MM.1S (cell line): ENCODE measurements around the gene SELENBP1.

Experiments
- DNase-seq: peaks from one replicate; pipeline ENCODE4 v3.0.0-alpha.2; 2015
- H2AFZ ChIP-seq: fragments of 300-600 bp; sonication (generic); 2 replicates; pipeline ENCODE4 v1.6.0; 2016; ENCODE audit warnings: antibody characterized with exemption, low read length
- H3F3A ChIP-seq: fragments of 300-600 bp; sonication (generic); 2 replicates; pipeline ENCODE4 v1.6.1; 2016; ENCODE audit warnings: mild to moderate bottlenecking, antibody characterized with exemption, low read length, moderate library complexity, mixed read lengths; ENCODE audit not compliant: insufficient read depth
- H3K27ac ChIP-seq: fragments of 300-600 bp; sonication (generic); 2 replicates; pipeline ENCODE4 v1.5.1; 2016; ENCODE audit warnings: mild to moderate bottlenecking, low read length
- H3K27me3 ChIP-seq: fragments of 300-600 bp; sonication (generic); replicated peaks from 2 replicates; pipeline ENCODE4 v1.6.0; 2016; ENCODE audit warnings: low read length; ENCODE audit not compliant: insufficient read depth
- H3K36me3 ChIP-seq: fragments of 300-600 bp; sonication (generic); replicated peaks from 2 replicates; pipeline ENCODE4 v1.6.1; 2016; ENCODE audit warnings: mild to moderate bottlenecking, low read length, mixed read lengths; ENCODE audit not compliant: insufficient read depth
- H3K4me1 ChIP-seq: fragments of 300-600 bp; sonication (generic); 2 replicates; pipeline ENCODE4 v1.6.1; 2016; ENCODE audit warnings: low read length, mixed read lengths
- H3K4me2 ChIP-seq: fragments of 300-600 bp; sonication (generic); 2 replicates; pipeline ENCODE4 v1.6.0; 2016; ENCODE audit warnings: low read depth, low read length
- H3K4me3 ChIP-seq: fragments of 300-600 bp; sonication (generic); 2 replicates; pipeline ENCODE4 v1.5.1; 2016; ENCODE audit warnings: low read length, mixed read lengths
- H3K79me2 ChIP-seq: fragments of 300-600 bp; sonication (generic); 2 replicates; pipeline ENCODE4 v1.6.1; 2016; ENCODE audit warnings: mixed run types, low read length, mixed read lengths
- H3K9ac ChIP-seq: fragments of 300-600 bp; sonication (generic); 2 replicates; pipeline ENCODE4 v1.6.1; 2016; ENCODE audit warnings: low read length, mixed read lengths
- H3K9me2 ChIP-seq: fragments of 300-600 bp; sonication (generic); replicated peaks from 2 replicates; pipeline ENCODE4 v1.6.1; 2016; ENCODE audit warnings: mild to moderate bottlenecking, low read length, mixed read lengths; ENCODE audit not compliant: insufficient read depth
- H3K9me3 ChIP-seq: fragments of 300-600 bp; sonication (generic); replicated peaks from 2 replicates; pipeline ENCODE4 v1.6.1; 2016; ENCODE audit warnings: mild to moderate bottlenecking, low read length, mixed read lengths; ENCODE audit not compliant: insufficient read depth
- H4K20me1 ChIP-seq: fragments of 300-600 bp; sonication (generic); 2 replicates; pipeline ENCODE4 v1.6.1; 2016; ENCODE audit warnings: mild to moderate bottlenecking, low read length, moderate library complexity, mixed read lengths; ENCODE audit not compliant: insufficient read depth
- EZH2 ChIP-seq: fragments of 300-600 bp; sonication (generic); optimal IDR thresholded peaks from 2 replicates; pipeline ENCODE3; 2017; ENCODE audit warnings: low read depth, mild to moderate bottlenecking, antibody characterized with exemption, low read length, mixed read lengths
- EZH2phosphoT487 ChIP-seq: fragments of 300-600 bp; sonication (generic); IDR thresholded peaks from 2 replicates; pipeline ENCODE4 v1.6.1; 2018; ENCODE audit warnings: antibody characterized with exemption, low read length
- TF ChIP-seq, protein P1 (sequence below): fragments of 300-600 bp; sonication (generic); IDR thresholded peaks from 2 replicates; pipeline ENCODE4 v1.5.1; 2016; ENCODE audit warnings: antibody characterized with exemption, low read length, mixed read lengths

SELENBP1 gene

DNA sequence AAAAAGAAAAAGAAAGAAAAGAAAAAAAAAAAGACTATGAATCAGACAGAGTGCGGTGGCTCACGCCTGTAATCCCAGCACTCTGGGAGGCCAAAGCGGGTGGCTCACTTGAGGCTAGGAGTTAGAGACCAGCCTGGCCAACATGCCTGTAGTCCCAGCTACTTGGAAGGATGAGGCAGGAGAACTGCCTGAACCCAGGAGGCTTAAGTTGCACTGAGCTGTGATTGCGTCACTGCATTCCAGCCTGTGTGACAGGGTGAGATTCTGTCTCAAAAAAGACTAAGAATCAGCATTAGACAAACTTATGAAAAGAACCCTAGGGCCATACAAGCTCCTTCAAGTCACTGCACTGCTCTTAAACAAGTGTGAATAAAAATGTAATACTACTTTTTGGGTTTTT is 43.7 kb upstream of the SELENBP1 start:
- Histone ChIP-seq H3K4me2 (no peak overlapping the region), H3K9ac (no peak overlapping the region), H3K4me1 (no peaks in the 10 kb centered on the region), H4K20me1 (no peaks in the 10 kb centered on the region), H3K27me3 (no peaks in the 10 kb centered on the region), H3K79me2 (no peaks in the 10 kb centered on the region), H3K36me3 (peaks cover 13% of the 10 kb centered on the region; the same call in 1 of the 2 replicates), H2AFZ (no peak overlapping the region), H3F3A (peaks cover 3% of the 10 kb centered on the region; the same call in 1 of the 2 replicates), H3K9me3 (no peaks in the 10 kb centered on the region), H3K27ac (no peak overlapping the region), H3K4me3 (no peak overlapping the region), H3K9me2 (no peaks in the 10 kb centered on the region)
- DNase-seq = no peak
- TF ChIP-seq EZH2phosphoT487 = no peak
- TF ChIP-seq, protein P1, sequence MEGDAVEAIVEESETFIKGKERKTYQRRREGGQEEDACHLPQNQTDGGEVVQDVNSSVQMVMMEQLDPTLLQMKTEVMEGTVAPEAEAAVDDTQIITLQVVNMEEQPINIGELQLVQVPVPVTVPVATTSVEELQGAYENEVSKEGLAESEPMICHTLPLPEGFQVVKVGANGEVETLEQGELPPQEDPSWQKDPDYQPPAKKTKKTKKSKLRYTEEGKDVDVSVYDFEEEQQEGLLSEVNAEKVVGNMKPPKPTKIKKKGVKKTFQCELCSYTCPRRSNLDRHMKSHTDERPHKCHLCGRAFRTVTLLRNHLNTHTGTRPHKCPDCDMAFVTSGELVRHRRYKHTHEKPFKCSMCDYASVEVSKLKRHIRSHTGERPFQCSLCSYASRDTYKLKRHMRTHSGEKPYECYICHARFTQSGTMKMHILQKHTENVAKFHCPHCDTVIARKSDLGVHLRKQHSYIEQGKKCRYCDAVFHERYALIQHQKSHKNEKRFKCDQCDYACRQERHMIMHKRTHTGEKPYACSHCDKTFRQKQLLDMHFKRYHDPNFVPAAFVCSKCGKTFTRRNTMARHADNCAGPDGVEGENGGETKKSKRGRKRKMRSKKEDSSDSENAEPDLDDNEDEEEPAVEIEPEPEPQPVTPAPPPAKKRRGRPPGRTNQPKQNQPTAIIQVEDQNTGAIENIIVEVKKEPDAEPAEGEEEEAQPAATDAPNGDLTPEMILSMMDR = no peak
- no peak for TF ChIP-seq EZH2

DNA sequence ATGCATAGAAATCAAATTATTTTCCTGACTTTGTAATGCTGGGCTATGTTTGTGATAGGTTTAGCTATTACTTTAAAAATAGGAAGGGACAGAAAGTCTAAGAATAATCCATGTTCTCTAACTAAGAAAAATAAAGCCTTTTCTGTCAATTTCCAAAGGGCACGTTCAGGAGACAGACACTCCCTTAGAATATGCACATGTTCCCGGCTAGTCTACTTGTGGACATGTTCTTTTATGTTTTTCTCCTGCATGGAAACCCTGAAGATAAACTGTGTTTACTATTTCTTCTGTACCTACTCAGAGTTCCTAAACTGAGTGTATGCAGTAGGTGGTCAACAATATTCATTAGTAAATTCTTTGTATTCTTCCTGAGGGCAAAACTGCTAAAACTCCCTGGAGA is 39.4 kb upstream of the SELENBP1 start:
- H3K4me2 ChIP-seq = no peak overlapping the region
- H3K4me3 ChIP-seq = no peak overlapping the region
- H3K27me3 ChIP-seq = no peaks in the 10 kb centered on the region
- H3K36me3 ChIP-seq = peaks cover 13% of the 10 kb centered on the region; the same call in 1 of the 2 replicates
- no peaks in the 10 kb centered on the region for H3K4me1 ChIP-seq
- TF ChIP-seq EZH2 = no peak
- TF ChIP-seq, protein P1 = no peak
- TF ChIP-seq EZH2phosphoT487 = no peak
- no peaks in the 10 kb centered on the region for H3K9me2 ChIP-seq
- no peak overlapping the region for H2AFZ ChIP-seq
- H3K9ac ChIP-seq = no peak overlapping the region
- no peaks in the 10 kb centered on the region for H3K79me2 ChIP-seq
- no peak overlapping the region for H3K27ac ChIP-seq
- no peak for DNase-seq
- H3F3A ChIP-seq = peaks cover 4% of the 10 kb centered on the region; the same call in 1 of the 2 replicates
- no peaks in the 10 kb centered on the region for H3K9me3 ChIP-seq
- no peaks in the 10 kb centered on the region for H4K20me1 ChIP-seq

DNA sequence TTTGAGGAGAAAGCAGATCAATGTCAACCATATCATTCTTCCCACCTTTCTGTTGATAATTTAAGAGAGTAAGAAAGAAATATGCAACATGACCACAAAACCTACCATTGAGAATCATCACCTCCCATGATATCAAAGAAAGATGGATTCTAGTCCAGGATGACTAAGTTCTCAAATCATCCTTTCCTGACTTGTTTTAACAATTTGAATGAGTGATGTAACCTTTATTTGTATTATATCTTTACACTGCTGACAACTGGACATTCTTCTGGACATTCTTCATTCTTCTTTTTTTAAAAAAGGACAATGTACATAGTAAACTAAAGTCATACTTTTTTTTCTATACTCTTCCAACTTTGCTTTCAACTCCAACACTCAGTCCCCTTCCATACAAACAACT is 36.4 kb upstream of the SELENBP1 start:
- Histone ChIP-seq H3K79me2 (no peaks in the 10 kb centered on the region), H3K4me1 (0 out of 2 replicates have a peak, but pooled peaks cover 6% of the 10 kb centered on the region), H3K27ac (no peak overlapping the region), H4K20me1 (no peaks in the 10 kb centered on the region), H2AFZ (no peak overlapping the region), H3K9ac (no peak overlapping the region), H3K4me2 (no peak overlapping the region), H3K36me3 (peaks cover 19% of the 10 kb centered on the region; the same call in 1 of the 2 replicates), H3K27me3 (no peaks in the 10 kb centered on the region), H3F3A (peaks cover 15% of the 10 kb centered on the region), H3K4me3 (no peak overlapping the region), H3K9me3 (no peaks in the 10 kb centered on the region), H3K9me2 (no peaks in the 10 kb centered on the region)
- no peak for DNase-seq
- TF ChIP-seq EZH2 (no peak), EZH2phosphoT487 (no peak)
- TF ChIP-seq, protein P1 = no peak
